Neural progenitor cell (in vitro differentiated cells): ENCODE results near the gene KLHL6. TPM values are rescaled to one million over a fixed set of nuclear protein-coding genes. Genes with fewer than 3 reads are reported as not detected.

ENCODE experiments used
- DNase-seq: peaks from one replicate; pipeline ENCODE4 v3.0.0-alpha.2; 2016; ENCODE audit warnings: low spot score
- H2AFZ ChIP-seq: fragments of 200-600 bp; sonication (generic); replicated peaks from 2 replicates; pipeline ENCODE4 v1.6.1; 2016; ENCODE audit warnings: antibody characterized with exemption
- H3F3A ChIP-seq: fragments of 200-600 bp; sonication (generic); 2 replicates; pipeline ENCODE4 v1.6.1; 2016; ENCODE audit warnings: antibody characterized with exemption, low read depth
- H3K27ac ChIP-seq: fragments of 200-600 bp; sonication (generic); 2 replicates; pipeline ENCODE4 v1.5.1; 2016; ENCODE audit warnings: mild to moderate bottlenecking
- H3K27me3 ChIP-seq: fragments of 200-600 bp; sonication (generic); 2 replicates; pipeline ENCODE4 v1.6.1; 2016; ENCODE audit warnings: mild to moderate bottlenecking, moderate library complexity
- H3K36me3 ChIP-seq: fragments of 200-600 bp; sonication (generic); 2 replicates; pipeline ENCODE4 v1.5.1; 2016
- H3K4me1 ChIP-seq: fragments of 200-600 bp; sonication (generic); 2 replicates; pipeline ENCODE4 v1.6.1; 2016; ENCODE audit warnings: mixed run types
- H3K4me2 ChIP-seq: fragments of 200-600 bp; sonication (generic); 2 replicates; pipeline ENCODE4 v1.6.1; 2016
- H3K4me3 ChIP-seq: fragments of 200-600 bp; sonication (generic); 2 replicates; pipeline ENCODE4 v1.5.1; 2016
- H3K79me2 ChIP-seq: fragments of 200-600 bp; sonication (generic); 2 replicates; pipeline ENCODE4 v1.6.1; 2016; ENCODE audit warnings: low read depth
- H3K9ac ChIP-seq: fragments of 200-600 bp; sonication (generic); 2 replicates; pipeline ENCODE4 v1.6.1; 2016
- H3K9me3 ChIP-seq: fragments of 200-600 bp; sonication (generic); 2 replicates; pipeline ENCODE4 v1.5.1; 2016; ENCODE audit warnings: low read depth
- H4K20me1 ChIP-seq: fragments of 200-600 bp; sonication (generic); 2 replicates; pipeline ENCODE4 v1.6.1; 2016; ENCODE audit warnings: low read depth
- H3K27ac Mint-ChIP-seq: 3 replicates; pipeline ENCODE4 v1.8.0; 2021; ENCODE audit warnings: mixed read lengths
- H3K27me3 Mint-ChIP-seq: 2 replicates; pipeline ENCODE4 v1.8.0; 2022; ENCODE audit warnings: low read depth, mild to moderate bottlenecking, inconsistent platforms, moderate library complexity, mixed read lengths; ENCODE audit not compliant: insufficient read depth
- H3K36me3 Mint-ChIP-seq: 3 replicates; pipeline ENCODE4 v1.8.0; 2021; ENCODE audit warnings: mixed read lengths
- H3K4me1 Mint-ChIP-seq: 3 replicates; pipeline ENCODE4 v1.8.0; 2021; ENCODE audit warnings: mixed read lengths
- H3K4me3 Mint-ChIP-seq: 3 replicates; pipeline ENCODE4 v1.8.0; 2021; ENCODE audit warnings: mild to moderate bottlenecking, moderate library complexity, mixed read lengths
- H3K9me3 Mint-ChIP-seq: 3 replicates; pipeline ENCODE4 v1.8.0; 2020; ENCODE audit warnings: mixed read lengths
- CTCF ChIP-seq: fragments of 200-600 bp; sonication (generic); IDR thresholded peaks from 2 replicates; pipeline ENCODE4 v1.5.1; 2017; ENCODE audit warnings: antibody characterized with exemption, mild to moderate bottlenecking
- EZH2 ChIP-seq: fragments of 200-600 bp; sonication (generic); IDR thresholded peaks from 2 replicates; pipeline ENCODE4 v1.6.1; 2017; ENCODE audit warnings: antibody characterized with exemption, mild to moderate bottlenecking, moderate library complexity
- EZH2phosphoT487 ChIP-seq: fragments of 200-600 bp; sonication (generic); IDR thresholded peaks from 2 replicates; pipeline ENCODE4 v1.6.1; 2017; ENCODE audit warnings: antibody characterized with exemption
- total RNA-seq: library from RNA; depleted of rRNA; stranded (reverse); fragments of >200 nt; gene quantifications from 2 replicates; pipeline ENCODE4 v1.2.3, GENCODE V29; 2015; ENCODE audit warnings: low replicate concordance

Gene KLHL6
- total RNA-seq, 1 donor from 2014 or later = 0.09 TPM

- H3K27ac Mint-ChIP-seq = no peak overlapping the region
Observed at GRCh38 chr3:183534249-183534648, 21.3 kb downstream of the KLHL6 start.

GRCh38 chr3:183533412-183534132, 21.9 kb downstream of the KLHL6 start:
- Histone ChIP-seq H3K27ac (no peak overlapping the region), H3K79me2 (no peaks in the 10 kb centered on the region), H3K27me3 (no peaks in the 10 kb centered on the region), H3F3A (no peaks in the 10 kb centered on the region), H3K4me1 (peaks cover 27% of the 10 kb centered on the region), H2AFZ (peak overlapping the region; percentile 95), H3K4me2 (peak overlapping the region; percentile 52), H4K20me1 (no peaks in the 10 kb centered on the region), H3K9ac (no peak overlapping the region), H3K4me3 (no peak overlapping the region), H3K36me3 (no peaks in the 10 kb centered on the region), H3K9me3 (no peaks in the 10 kb centered on the region)
- TF ChIP-seq EZH2phosphoT487 = no peak
- TF ChIP-seq CTCF = no peak
- no peak for TF ChIP-seq EZH2
- Mint-ChIP-seq H3K27ac (no peak overlapping the region), H3K36me3 (no peaks in the 10 kb centered on the region), H3K4me3 (no peak overlapping the region), H3K27me3 (peaks cover 13% of the 10 kb centered on the region), H3K4me1 (peaks cover 26% of the 10 kb centered on the region), H3K9me3 (no peaks in the 10 kb centered on the region)
- DNase-seq = no peak

More at GRCh38 chr3:183534249-183534648, 21.3 kb downstream of the KLHL6 start:
- Histone ChIP-seq H3K27ac (no peak overlapping the region), H3K4me2 (peak overlapping the region; percentile 52), H3K27me3 (no peaks in the 10 kb centered on the region), H3K9me3 (no peaks in the 10 kb centered on the region), H2AFZ (no peak overlapping the region), H3K9ac (no peak overlapping the region), H4K20me1 (no peaks in the 10 kb centered on the region), H3K4me1 (peaks cover 27% of the 10 kb centered on the region), H3K36me3 (no peaks in the 10 kb centered on the region), H3K4me3 (no peak overlapping the region), H3F3A (no peaks in the 10 kb centered on the region), H3K79me2 (no peaks in the 10 kb centered on the region)
- H3K27me3 Mint-ChIP-seq = peaks cover 11% of the 10 kb centered on the region
- DNase-seq = no peak
- H3K4me3 Mint-ChIP-seq = no peak overlapping the region
- H3K36me3 Mint-ChIP-seq = no peaks in the 10 kb centered on the region
- H3K9me3 Mint-ChIP-seq = no peaks in the 10 kb centered on the region
- TF ChIP-seq EZH2phosphoT487 (no peak), CTCF (no peak), EZH2 (no peak)
- H3K4me1 Mint-ChIP-seq = peaks cover 26% of the 10 kb centered on the region

- Mint-ChIP-seq H3K4me1 (peaks cover 26% of the 10 kb centered on the region), H3K4me3 (no peak overlapping the region), H3K36me3 (no peaks in the 10 kb centered on the region), H3K27ac (no peak overlapping the region), H3K27me3 (peaks cover 13% of the 10 kb centered on the region), H3K9me3 (peaks cover 2% of the 10 kb centered on the region)
- no peaks in the 10 kb centered on the region for H3F3A ChIP-seq
- H3K36me3 ChIP-seq = no peaks in the 10 kb centered on the region
- peaks cover 23% of the 10 kb centered on the region for H3K4me1 ChIP-seq
- no peak overlapping the region for H3K4me3 ChIP-seq
- H2AFZ ChIP-seq = peak overlapping the region; percentile 95
- TF ChIP-seq EZH2phosphoT487 (no peak), CTCF (no peak), EZH2 (no peak)
- no peak for DNase-seq
- peak overlapping the region; percentile 52 for H3K4me2 ChIP-seq
- H3K9me3 ChIP-seq = no peaks in the 10 kb centered on the region
- no peak overlapping the region for H3K27ac ChIP-seq
- no peaks in the 10 kb centered on the region for H4K20me1 ChIP-seq
- no peaks in the 10 kb centered on the region for H3K79me2 ChIP-seq
- no peaks in the 10 kb centered on the region for H3K27me3 ChIP-seq
- H3K9ac ChIP-seq = no peak overlapping the region
Observed at GRCh38 chr3:183532620-183533411, 22.7 kb downstream of the KLHL6 start.
